Lower leg skin (tissue), 3 donors: ENCODE measurements around the gene LRRC26.

Experiments used
- CTCF ChIP-seq, 3 donors: fragments of 450-650 bp; IDR thresholded peaks; one replicate each; pipeline ENCODE4 v1.5.1; 2016; ENCODE audit warnings: antibody characterized with exemption in 3 of 3, mild to moderate bottlenecking in 3 of 3, moderate library complexity in 2 of 3
- POLR2A ChIP-seq, 2 donors: fragments of 450-650 bp; IDR thresholded peaks; one replicate each; pipeline ENCODE4 v1.6.1; 2016 to 2017; ENCODE audit warnings: antibody characterized with exemption in 2 of 2, mild to moderate bottlenecking in 1 of 2, moderate library complexity in 1 of 2

DNA sequence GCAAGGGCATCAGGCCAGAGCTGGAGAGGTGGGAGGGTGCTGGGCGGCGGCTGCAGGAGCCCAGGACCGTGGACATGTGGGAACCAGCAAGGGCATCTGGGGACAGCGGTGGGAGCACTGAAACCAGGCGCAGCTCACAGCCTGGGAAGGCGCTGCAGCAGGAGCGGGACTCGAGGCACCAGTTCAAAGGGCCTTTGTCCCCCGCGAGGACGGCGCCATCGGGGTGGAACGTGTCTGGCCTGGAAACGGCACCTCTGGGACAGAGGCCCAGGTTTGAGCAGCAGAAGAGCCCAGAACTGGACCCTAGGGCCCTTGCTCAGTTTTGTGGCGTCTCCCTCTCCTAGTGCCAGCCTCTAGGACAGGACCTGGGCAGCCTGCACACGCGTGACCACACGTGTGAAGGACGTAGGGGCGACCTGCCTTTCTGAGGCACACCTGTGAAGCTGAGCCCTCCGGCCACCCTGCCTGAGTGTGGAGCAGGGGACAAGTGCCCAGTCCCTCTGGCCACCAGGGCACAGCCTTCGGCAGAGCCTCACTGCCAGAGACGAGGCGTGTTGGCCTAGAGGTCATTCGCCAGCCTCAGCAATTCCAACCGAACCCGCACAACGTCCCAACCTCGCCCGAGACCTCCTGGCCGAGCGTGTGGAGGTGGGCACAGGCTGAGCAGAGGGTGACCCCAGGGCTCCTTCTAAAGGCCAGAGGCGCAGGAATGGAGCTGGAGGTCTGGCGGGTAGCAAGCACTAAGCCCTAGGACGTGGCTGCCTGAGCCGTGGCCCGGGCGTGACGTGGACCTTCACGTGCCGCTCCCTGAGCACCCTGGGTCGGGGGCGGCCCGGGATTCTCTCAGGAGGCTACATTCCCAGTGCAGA is 4.2 kb upstream of the LRRC26 start:
- TF ChIP-seq CTCF (IDR thresholded peaks at IDR 0.05) (no peak), POLR2A (IDR thresholded peaks at IDR 0.05) (no peak)
